ENCODE measurements around the gene EPHA10.
"Not testable (repeated sequence)": the region's sequence is repeated elsewhere in the genome, so short reads cannot be mapped to it uniquely, and the experiment has no call there.

The EPHA10 gene

GRCh38 chr1:37764888-37765441 lies at the start of gene EPHA10:
Gene EPHA10, minus strand, starts transcription at chr1:37765120. Its CDS starts 54 bp downstream, at chr1:37765066.
- peak; percentile 45 for DNase-seq

DNA sequence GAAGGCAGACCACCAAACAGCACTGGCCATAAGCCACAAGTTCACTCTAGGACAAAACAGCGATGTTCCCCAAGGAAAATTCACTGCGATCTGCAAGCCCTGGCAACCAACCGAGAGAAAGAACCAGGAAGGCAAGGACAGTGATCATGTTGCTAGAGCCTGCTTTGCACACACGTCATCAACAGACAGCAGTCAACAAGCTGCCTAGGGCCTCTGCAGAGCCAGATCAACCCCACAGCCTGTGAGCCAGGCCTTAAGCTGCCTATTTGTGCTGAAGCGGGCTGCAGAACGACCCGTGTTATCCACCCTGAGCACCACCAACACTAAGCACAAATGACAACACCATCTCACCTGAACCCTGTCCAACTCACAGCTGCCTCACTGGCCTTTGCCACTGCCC lies 49.3 kb upstream of the EPHA10 start:
- no peak for DNase-seq

DNA sequence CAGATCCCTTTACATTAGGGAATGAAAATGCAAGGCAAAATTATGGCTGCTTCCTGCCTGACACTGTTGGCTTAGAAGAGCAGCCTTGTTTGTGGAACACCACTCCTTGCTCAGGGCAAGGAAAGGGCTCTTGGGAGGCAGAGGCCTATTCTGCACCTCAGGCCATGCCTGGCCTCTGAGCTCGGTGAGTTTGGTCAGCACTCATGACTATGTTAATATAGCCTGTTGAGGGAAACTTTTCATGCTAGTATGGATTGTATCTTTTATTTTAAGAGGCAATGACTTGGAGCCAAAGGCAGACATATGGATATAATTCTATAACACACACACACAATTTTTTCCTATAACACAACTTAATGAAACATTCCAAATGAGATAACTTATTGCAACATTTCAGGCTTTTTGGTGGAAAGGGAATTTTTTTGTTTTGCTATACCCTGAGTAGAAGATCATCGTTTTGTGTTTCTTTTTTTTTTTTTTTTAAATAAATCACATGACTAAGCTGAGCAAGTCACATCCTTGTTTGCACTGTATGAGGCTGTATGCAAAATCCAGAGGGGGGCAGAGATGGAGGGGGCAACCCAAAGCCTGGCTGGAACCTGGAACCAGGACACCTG lies 48.7 kb upstream of the EPHA10 start:
- DNase-seq = no peak

- peak; percentile 21 for DNase-seq
Observed at GRCh38 chr1:37811027-37811655, 46.2 kb upstream of the EPHA10 start.

- no peak for DNase-seq
Observed at GRCh38 chr1:37809942-37810341, 45.0 kb upstream of the EPHA10 start.

GRCh38 chr1:37808369-37809319 lies 43.7 kb upstream of the EPHA10 start:
- DNase-seq = no peak

GRCh38 chr1:37807555-37808368 lies 42.8 kb upstream of the EPHA10 start, which contains the start of the genes C1orf122 and YRDC:
Gene C1orf122, plus strand, starts transcription at chr1:37807790. Its CDS starts 615 bp downstream, at chr1:37808405.
Gene YRDC, minus strand, starts transcription at chr1:37808208. Its CDS starts 28 bp downstream, at chr1:37808180.
- peak; percentile 55 for DNase-seq

GRCh38 chr1:37807220-37807554 lies 42.3 kb upstream of the EPHA10 start:
- no peak for DNase-seq

GRCh38 chr1:37802439-37802838 lies 37.5 kb upstream of the EPHA10 start:
- no peak for DNase-seq

GRCh38 chr1:37797750-37798345 lies 32.9 kb upstream of the EPHA10 start:
- no peak for DNase-seq

DNA sequence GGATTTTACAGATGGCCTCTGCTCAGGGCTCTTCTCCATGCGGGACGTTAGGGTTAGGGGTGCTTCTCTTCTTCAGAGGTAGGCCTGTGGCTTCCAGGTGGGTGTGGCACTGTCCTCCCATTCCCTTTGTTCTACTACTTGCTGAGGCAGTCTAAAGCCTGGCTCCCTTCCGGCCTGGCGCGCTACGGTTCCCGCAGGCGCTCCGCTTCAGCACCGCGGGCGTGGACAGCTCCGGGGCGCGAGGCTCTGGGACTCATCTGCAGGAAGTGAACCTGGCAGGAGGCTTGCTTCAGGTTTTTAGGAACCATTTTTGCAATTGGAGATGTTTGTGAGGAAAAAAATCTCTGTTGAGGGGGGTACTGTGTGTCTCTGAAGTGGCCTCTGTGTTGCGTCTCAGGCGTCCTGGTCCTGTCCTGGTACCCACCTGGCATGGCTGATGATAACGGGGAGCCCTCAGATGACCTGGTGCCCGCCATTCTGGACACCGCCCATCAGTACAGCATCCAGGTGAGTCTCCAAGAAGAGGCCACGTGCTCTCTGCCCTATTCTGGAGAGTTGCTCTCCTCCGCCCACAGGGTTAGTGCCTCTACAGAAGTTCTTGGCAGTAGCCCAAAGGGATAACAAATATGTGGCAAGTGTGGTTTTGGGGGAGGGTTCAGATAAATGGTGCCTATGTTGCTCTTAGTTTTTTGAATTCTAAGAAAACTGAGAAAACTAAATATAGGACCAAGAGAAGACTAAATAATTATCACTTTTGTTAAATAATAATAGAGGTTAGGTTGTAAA lies 30.6 kb upstream of the EPHA10 start:
- DNase-seq = no peak

GRCh38 chr1:37794372-37795339 lies 29.7 kb upstream of the EPHA10 start:
- peak; percentile 6 for DNase-seq

- no peak for DNase-seq
Observed at GRCh38 chr1:37793773-37794371, 29.0 kb upstream of the EPHA10 start, which contains the start of gene MANEAL. Gene MANEAL, plus strand, starts transcription at chr1:37793847. Its CDS starts 336 bp downstream, at chr1:37794183.

- no peak for DNase-seq
Observed at GRCh38 chr1:37792943-37793686, 28.2 kb upstream of the EPHA10 start.

DNA sequence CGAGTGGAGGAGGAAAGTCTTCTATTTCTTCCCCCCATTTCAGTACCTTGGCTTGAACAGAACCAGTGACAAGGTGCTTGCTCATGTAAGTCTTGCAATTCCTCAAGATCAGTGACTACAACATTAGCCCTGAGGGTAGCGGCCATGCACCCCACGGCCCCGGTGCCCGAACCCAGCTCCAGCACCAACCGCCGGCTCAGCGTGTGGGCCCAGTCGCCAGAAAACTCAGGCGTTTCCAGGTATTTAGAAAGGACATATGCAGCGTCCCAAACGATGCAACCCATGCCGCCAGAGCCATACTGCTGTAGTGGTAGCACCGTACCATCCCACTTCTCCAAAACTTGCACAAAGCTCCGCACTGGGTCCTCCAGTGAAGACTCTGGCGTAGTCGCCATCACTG lies 17.6 kb upstream of the EPHA10 start:
- DNase-seq = no peak

GRCh38 chr1:37778654-37779053 lies 13.7 kb upstream of the EPHA10 start:
- DNase-seq = no peak

- no peak for DNase-seq
Observed at GRCh38 chr1:37776946-37777516, 12.1 kb upstream of the EPHA10 start.

DNA sequence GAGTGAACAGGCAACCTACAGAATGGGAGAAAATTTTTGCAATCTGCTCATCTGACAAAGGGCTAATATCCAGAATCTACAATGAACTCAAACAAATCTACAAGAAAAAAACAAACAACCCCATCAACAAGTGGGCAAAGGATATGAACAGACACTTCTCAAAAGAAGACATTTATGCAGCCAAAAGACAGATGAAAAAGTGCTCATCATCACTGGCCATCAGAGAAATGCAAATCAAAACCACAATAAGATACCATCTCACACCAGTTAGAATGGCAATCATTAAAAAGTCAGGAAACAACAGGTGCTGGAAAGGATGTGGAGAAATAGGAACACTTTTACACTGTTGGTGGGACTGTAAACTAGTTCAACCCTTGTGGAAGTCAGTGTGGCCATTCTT lies 6.5 kb upstream of the EPHA10 start:
- DNase-seq = not testable (repeated sequence)
